T-helper 1 cell treated with Interleukin-12 subunit alpha and Interleukin-12 subunit beta and Interleukin-4 antibody, amounts not matched to agents 30 μg/mL and 1 μg/mL, for 36 hours (primary cell): ENCODE results near the gene FAM131C.
"Not testable (repeated sequence)": the region's sequence is repeated elsewhere in the genome, so short reads cannot be mapped to it uniquely, and the experiment has no call there.

Source experiments
- H3K27ac Mint-ChIP-seq: one replicate; pipeline ENCODE4 v1.8.0; 2021; ENCODE audit warnings: mild to moderate bottlenecking, mixed read lengths
- H3K27me3 Mint-ChIP-seq: one replicate; pipeline ENCODE4 v1.8.0; 2021; ENCODE audit warnings: low read depth, mixed read lengths
- H3K36me3 Mint-ChIP-seq: one replicate; pipeline ENCODE4 v1.8.0; 2021; ENCODE audit warnings: low read depth, mixed read lengths
- H3K4me1 Mint-ChIP-seq: one replicate; pipeline ENCODE4 v1.8.0; 2021; ENCODE audit warnings: low read depth, mixed read lengths
- H3K4me3 Mint-ChIP-seq: one replicate; pipeline ENCODE4 v1.8.0; 2021; ENCODE audit warnings: mild to moderate bottlenecking, moderate library complexity, mixed read lengths
- H3K9me3 Mint-ChIP-seq: one replicate; pipeline ENCODE4 v1.8.0; 2021; ENCODE audit warnings: mixed read lengths

Gene FAM131C

DNA sequence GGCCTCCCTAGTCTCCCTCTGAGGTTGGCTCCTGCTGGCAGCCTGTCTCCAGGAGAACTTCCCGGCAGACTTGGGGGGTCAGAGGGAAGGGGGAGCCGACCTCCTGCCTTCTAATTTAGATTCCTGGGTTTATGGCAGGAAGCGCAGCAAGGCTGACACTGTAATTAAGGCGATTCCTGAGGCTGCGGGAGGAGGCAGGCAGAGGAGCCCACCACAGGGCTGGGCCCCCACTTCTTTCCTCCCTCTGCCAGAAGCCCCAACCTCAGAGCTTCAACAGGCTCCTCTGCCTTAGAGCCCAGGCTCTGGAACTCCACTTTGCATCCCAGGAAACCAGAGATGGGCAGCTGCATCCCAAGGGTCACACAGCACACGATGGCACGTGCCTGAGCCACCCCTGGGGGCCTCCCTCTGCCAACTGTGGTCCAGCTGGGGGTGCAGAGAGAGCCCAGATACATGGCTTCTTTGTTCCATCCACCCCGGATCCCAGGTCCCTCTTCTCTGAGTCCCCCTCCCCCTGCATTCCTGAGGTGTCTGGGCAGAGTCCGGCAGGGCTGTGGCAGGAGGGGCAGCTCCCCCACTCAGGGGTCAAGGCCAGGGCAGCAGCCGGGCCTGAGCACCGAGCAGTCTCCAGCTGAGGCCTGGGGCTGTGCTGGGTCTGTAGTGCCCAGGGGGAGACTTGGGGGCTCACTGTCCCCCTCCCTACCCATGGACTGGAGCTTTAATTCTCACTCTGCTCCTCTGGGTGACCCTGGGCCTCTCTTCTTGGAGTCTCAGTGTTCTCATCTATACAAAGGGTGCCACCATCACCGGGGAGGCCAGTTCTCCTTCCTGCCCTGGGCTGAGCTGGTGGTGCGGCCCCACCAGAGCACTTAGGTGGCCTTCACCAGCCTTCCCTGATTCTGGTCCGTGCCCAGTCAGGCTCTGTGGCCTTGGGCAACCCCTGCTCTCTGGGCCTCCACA is 39.4 kb upstream of the FAM131C start:
- Mint-ChIP-seq H3K36me3 (no peaks in the 10 kb centered on the region), H3K9me3 (peaks cover 5% of the 10 kb centered on the region), H3K27ac (no peak overlapping the region), H3K4me3 (no peak overlapping the region), H3K4me1 (no peaks in the 10 kb centered on the region), H3K27me3 (peaks cover 9% of the 10 kb centered on the region)

DNA sequence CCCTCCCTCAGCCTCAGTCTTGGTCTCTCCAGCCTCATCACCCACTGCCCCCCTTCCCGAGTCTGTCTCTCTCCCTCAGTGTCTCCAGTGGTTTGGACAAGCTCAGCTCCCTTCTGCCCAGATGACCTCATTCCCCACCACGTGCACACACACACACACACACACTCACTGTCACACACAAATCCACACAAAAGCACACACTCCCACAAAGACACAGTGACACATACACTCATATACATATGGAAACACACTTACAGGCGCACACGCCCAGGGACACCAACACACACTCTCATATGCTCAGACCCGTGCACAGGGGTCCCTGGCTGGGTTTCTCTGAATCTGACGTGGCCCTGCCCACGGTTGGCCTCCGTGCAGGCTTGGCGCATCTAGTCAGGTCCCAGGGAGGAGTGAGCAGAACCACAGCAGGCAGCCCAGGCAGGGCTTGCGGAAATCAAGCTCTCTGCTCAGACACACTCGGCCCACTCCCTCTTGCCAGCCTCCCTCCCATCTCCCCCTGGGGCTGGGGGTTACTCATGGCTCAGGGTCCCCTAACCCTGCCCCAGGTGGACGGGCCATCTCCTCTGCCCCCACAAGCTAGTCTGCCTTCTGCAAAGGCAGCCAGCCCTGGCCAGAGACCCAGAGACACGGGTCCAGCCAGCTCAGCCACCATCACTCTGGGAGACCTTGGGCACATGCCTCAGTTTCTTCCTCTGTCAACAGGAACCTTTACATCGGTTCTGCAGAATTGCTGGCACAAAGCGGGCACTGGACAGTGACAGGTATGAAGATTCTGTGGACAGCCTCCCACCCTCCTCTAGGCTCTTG is 38.5 kb upstream of the FAM131C start:
- Mint-ChIP-seq H3K27ac (no peak overlapping the region), H3K36me3 (no peaks in the 10 kb centered on the region), H3K27me3 (peaks cover 16% of the 10 kb centered on the region), H3K4me1 (no peaks in the 10 kb centered on the region), H3K9me3 (peaks cover 9% of the 10 kb centered on the region), H3K4me3 (no peak overlapping the region)

DNA sequence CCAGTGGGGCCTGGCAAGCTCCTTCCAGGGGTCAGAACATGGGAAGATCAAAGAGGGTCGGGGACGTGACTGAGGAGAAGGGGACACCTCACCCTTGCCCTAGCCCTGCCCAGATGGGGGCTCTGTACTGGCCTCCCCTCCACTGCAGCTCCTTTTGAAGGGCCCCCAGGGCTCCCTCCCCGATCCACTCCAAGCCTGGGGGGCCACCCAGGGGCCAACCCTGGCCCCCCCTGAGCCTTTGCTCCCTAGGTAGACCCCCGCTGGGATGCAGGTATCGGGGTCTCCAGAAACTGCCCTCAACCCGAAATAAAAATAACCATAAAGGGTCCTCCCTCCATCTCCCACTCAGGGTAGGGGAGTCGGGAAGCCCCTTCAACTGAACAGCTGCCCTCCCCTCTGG is 37.4 kb upstream of the FAM131C start:
- Mint-ChIP-seq H3K36me3 (no peaks in the 10 kb centered on the region), H3K4me1 (no peaks in the 10 kb centered on the region), H3K4me3 (no peak overlapping the region), H3K9me3 (peaks cover 9% of the 10 kb centered on the region), H3K27ac (no peak overlapping the region), H3K27me3 (peaks cover 18% of the 10 kb centered on the region)

DNA sequence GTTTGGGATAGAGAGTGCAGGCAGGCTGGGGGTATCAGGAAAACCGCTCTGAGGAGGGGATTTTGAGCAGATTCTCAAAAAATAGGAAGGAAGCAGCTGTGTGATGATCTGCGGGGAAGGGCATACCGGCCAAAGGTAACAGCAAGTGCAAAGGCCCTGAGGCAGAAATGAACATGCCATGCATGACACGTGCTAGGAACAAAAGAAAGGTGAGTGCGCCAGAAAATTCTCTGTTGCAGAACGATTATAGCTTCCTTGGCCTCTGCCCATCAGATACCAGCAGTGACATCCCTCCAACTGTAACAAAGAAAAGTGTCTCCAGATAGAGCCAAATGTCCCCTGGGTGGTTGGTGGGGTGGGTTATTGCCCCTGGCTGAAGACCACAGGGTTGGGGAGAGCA is 37.0 kb upstream of the FAM131C start:
- Mint-ChIP-seq H3K9me3 (peaks cover 9% of the 10 kb centered on the region), H3K27me3 (peaks cover 18% of the 10 kb centered on the region), H3K27ac (no peak overlapping the region), H3K36me3 (no peaks in the 10 kb centered on the region), H3K4me3 (no peak overlapping the region), H3K4me1 (no peaks in the 10 kb centered on the region)

DNA sequence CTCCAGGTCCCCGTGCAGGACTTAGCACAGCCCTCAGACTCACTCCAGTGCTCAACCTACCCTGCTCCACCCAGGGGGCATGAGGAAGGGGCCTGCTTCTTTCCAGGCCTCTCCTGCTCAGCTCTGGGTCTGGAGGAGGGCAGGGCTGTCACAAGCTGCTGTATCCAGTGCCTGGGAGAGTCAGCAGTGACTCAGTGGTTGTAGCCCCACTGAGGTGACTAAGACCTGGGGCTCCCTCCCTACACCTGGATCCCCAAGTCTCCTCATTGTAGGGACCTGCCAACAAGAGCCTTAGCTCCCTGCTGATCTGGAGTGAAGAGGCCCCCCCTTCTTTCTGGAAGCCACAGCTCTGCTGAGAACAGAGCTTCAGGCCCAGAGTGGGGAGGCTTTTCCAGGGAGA is 36.1 kb upstream of the FAM131C start:
- Mint-ChIP-seq H3K4me1 (no peaks in the 10 kb centered on the region), H3K27ac (no peak overlapping the region), H3K4me3 (no peak overlapping the region), H3K36me3 (no peaks in the 10 kb centered on the region), H3K27me3 (peaks cover 18% of the 10 kb centered on the region), H3K9me3 (peaks cover 9% of the 10 kb centered on the region)

DNA sequence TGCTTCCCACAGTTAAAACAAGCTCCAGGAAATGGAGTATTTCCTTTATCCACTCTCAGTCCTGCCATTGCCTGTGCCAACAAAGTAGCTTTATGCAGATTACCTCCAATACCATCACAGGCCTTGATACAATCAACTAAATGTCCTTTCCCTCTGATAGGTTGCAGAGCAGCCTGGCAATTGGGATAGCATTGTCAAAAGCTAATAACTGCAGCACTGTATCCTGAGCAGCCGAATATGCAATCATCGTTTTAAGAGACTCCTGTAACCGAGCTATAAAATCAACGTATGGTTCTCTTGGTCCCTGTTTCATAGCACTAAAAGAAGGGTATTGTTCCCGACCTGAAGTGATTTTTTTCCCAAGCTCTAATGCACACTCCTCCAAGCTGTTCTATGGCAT is 33.6 kb upstream of the FAM131C start:
- H3K27ac Mint-ChIP-seq, H3K4me1 Mint-ChIP-seq, H3K4me3 Mint-ChIP-seq, H3K36me3 Mint-ChIP-seq: not testable (repeated sequence)
- Mint-ChIP-seq H3K27me3 (peaks cover 21% of the 10 kb centered on the region), H3K9me3 (peaks cover 14% of the 10 kb centered on the region)

DNA sequence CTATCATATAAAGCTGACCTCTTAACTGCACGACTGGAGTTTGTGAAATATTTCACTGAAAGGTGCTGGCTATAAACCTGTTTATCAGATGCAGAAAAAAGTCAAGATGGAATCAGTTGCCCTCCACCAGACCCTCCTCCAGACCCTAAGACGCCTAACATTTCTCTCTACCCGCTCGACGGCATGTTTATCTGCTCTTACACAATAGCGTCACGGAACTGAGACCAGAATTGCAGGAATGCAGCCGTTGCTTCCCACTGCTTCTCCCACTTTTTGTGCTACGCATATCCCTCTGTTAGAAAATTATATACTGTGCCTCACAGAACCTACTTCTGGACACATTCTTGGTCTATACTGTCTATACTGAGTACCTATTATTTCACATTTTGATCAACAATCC is 28.2 kb upstream of the FAM131C start:
- no peak overlapping the region for H3K4me3 Mint-ChIP-seq
- peaks cover 3% of the 10 kb centered on the region for H3K27me3 Mint-ChIP-seq
- peaks cover 4% of the 10 kb centered on the region for H3K9me3 Mint-ChIP-seq
- no peak overlapping the region for H3K27ac Mint-ChIP-seq
- H3K4me1 Mint-ChIP-seq = no peaks in the 10 kb centered on the region
- H3K36me3 Mint-ChIP-seq = no peaks in the 10 kb centered on the region

DNA sequence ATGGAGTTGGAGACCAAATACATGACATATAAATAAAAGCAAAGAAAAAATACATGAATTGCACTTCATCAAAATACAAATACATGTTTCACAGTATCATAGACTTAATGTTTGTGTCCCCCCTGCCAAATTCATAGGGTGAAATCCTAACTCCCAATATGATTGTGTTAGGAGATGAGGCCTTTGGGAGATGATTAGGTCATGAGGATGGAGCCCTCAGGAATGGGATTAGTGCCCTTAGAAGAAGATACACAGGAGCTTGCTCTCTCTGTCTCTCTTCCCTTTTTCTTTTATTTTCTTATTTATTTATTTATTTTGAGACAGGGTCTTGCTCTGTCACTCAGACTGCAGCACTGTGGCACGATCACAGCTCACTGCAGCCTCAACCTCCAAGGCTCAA is 26.0 kb upstream of the FAM131C start:
- no peak overlapping the region for H3K4me3 Mint-ChIP-seq
- H3K9me3 Mint-ChIP-seq = peaks cover 4% of the 10 kb centered on the region
- peaks cover 6% of the 10 kb centered on the region for H3K27me3 Mint-ChIP-seq
- H3K36me3 Mint-ChIP-seq = no peaks in the 10 kb centered on the region
- no peaks in the 10 kb centered on the region for H3K4me1 Mint-ChIP-seq
- no peak overlapping the region for H3K27ac Mint-ChIP-seq

DNA sequence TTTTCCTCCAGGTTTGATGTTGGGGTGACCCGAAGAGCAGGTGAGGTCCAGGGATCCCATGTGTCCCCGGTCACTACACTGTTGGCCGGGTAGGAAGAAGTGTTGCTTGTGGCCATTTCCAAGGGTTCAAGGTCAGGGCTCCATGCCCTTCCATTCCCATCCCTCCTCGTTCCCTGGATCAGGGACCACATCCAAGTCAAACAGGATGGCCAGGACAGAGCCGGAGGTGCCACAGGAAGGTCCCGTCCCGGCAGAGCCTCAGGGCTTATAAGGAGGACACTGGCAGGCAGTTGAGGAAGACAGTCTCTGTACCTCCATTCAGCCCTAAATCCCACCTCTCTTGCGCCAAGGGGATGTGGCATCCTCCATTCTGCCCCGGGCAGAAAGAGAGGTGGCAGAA is 22.0 kb upstream of the FAM131C start:
- Mint-ChIP-seq H3K4me3 (no peak overlapping the region), H3K9me3 (no peaks in the 10 kb centered on the region), H3K36me3 (no peaks in the 10 kb centered on the region), H3K27me3 (peaks cover 3% of the 10 kb centered on the region), H3K27ac (no peak overlapping the region), H3K4me1 (no peaks in the 10 kb centered on the region)

DNA sequence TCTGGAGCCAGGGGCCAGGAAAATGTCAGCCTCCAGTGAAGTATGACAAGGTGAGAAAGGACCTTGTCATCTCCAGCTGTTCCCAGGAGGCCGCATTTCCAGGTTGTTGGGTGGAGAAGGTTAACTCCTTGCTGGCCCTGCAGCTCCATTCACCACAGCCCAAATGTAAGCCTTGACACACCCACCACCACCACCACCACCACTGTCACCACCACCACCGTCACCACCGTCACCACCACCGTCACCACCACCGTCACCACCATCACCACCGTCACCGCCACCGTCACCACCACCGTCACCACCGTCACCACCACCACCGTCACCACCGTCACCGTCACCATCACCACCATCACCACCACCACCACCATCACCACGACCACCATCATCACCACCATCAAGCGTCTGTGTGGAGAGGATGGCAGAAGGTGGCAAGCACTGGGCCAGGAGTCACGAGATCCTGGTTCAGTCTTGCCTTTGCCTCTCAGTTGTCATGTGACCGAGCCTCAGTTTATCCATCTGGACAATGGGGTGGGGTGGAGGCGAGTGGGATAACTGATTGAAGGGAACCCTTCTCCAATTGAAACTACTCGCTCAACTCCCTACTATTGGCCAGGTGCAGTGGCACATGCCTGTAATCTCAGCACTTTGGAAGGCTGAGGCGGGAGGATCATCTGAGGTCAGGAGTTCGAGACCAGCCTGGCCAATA is 21.2 kb upstream of the FAM131C start:
- Mint-ChIP-seq H3K27ac (peak overlapping the region; percentile 36), H3K9me3 (no peaks in the 10 kb centered on the region), H3K27me3 (peaks cover 3% of the 10 kb centered on the region), H3K4me1 (no peaks in the 10 kb centered on the region), H3K36me3 (no peaks in the 10 kb centered on the region), H3K4me3 (no peak overlapping the region)

DNA sequence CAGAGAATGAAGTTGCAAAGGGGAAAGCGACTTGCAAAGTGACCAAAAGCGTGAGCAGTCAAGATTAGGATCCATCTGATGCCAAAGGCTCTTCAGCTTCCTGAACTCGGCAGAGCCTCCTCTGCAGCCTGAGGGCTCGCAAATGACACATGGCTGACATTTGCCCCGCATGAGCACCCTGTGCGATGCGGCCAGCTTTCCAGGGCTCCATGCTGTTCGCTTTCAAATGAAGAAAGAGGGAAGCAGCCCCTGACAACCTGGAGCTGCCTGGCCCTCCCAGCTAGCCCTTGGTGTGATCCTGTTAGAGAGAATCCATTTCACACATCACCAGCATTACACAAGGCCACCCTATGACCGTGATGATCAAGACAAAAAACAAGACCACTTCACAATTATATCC is 20.2 kb upstream of the FAM131C start:
- H3K27ac Mint-ChIP-seq = no peak overlapping the region
- no peaks in the 10 kb centered on the region for H3K9me3 Mint-ChIP-seq
- peaks cover 3% of the 10 kb centered on the region for H3K27me3 Mint-ChIP-seq

DNA sequence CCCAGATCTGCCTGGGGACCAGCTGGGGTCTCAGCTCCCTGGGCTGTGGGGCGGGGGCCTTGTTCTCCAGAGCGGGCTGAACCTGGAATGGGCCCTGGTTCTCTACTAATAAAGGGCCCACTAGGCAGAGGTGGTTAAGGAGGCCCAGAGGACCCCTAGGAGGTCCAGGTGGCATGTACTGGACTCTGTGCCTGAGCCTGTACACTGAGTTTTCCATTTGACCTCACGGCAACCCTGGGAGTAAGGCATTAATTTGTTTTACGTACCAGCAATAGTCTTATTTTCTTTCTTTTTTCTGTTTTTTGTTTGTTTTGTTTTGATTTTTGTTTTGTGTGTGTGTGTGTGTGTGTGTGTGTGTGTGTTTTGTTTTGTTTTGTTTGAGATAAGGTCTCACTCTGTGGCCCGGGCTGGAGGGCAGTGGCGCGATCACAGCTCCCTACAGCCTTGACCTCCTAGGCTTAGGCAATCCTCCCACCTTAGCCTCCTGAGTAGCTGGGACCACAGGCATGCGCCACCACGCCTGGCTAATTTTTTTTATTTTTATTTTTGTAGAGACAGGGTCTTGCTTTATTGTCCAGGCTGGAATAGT is 19.6 kb upstream of the FAM131C start:
- Mint-ChIP-seq H3K4me3 (no peak overlapping the region), H3K27me3 (peaks cover 3% of the 10 kb centered on the region), H3K36me3 (no peaks in the 10 kb centered on the region), H3K27ac (no peak overlapping the region), H3K9me3 (no peaks in the 10 kb centered on the region), H3K4me1 (no peaks in the 10 kb centered on the region)

More for the DNA sequence above, 20.2 kb upstream of the FAM131C start:
- no peaks in the 10 kb centered on the region for H3K36me3 Mint-ChIP-seq
- H3K4me1 Mint-ChIP-seq = no peaks in the 10 kb centered on the region
- no peak overlapping the region for H3K4me3 Mint-ChIP-seq

DNA sequence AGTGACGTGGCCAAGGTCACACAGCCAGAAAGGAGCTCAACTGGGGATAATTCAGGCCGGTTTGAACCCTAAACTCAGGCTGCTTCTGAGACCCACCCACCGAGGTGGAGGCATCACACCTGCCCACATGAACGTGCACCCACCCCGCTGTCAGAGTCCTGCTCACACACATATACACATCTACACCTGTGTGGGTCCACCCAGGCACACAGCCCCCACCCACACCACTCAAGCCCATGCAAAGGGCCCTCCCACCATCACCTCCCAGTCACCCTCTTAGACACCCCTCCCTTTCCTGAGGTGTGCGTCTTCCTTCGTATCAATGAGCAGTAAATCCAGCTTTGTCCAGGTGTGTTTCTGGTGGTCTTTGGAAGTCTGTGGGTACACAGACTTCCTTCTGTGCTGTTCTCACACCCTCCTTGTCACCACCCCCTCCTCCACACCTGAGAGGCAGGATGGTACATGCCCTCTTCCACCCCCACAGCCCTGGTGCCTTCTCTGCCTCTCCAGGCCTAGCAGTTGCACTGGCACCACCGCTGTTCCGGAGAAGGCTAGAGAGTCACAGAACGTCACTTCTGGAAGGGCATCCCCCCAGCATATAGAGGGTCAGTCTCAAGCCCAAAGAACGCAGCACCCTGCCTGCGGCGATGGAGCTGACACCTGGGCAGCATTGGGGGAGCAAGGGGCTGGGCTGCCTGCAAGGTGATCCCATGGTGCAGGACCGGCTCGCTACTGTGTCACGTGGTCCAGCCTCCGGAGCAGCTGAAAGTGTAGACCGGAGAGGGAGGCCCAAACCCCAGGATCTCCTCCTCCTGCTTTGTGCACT is 18.9 kb upstream of the FAM131C start:
- peaks cover 3% of the 10 kb centered on the region for H3K27me3 Mint-ChIP-seq
- no peak overlapping the region for H3K4me3 Mint-ChIP-seq
- H3K27ac Mint-ChIP-seq = no peak overlapping the region
- no peaks in the 10 kb centered on the region for H3K4me1 Mint-ChIP-seq
- H3K36me3 Mint-ChIP-seq = no peaks in the 10 kb centered on the region
- no peaks in the 10 kb centered on the region for H3K9me3 Mint-ChIP-seq
